Right hindlimb (tissue), 1 donor: Measurements from ENCODE around the gene IRF9.

ENCODE experiments used
- DNase-seq: peaks from one replicate; pipeline ENCODE4 v3.0.0-alpha.2; 2018

Gene IRF9

DNA sequence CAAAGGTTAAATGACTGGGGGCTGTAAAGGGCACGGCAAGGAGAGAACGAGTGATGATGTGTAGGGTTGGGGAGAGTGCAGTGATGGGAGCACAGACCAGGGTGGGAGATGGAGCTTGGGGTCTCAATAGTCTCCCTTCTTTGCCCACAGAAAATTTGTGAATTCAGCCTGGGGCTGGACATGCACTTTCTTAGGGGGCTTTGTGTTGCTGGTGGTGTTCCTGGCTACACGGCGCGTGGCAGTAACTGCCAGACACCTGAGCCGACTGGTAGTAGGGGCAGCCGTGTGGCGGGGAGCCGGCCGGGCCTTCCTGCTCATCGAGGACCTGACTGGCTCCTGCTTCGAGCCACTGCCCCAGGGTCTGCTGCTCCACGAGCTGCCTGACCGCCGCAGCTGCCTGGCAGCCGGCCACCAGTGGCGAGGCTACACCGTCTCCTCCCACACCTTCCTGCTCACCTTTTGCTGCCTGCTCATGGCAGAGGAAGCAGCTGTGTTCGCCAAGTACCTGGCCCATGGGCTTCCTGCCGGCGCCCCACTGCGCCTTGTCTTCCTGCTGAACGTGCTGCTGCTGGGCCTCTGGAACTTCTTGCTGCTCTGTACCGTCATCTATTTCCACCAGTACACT, 28.9 kb upstream of the IRF9 start:
- DNase-seq = no peak

DNA sequence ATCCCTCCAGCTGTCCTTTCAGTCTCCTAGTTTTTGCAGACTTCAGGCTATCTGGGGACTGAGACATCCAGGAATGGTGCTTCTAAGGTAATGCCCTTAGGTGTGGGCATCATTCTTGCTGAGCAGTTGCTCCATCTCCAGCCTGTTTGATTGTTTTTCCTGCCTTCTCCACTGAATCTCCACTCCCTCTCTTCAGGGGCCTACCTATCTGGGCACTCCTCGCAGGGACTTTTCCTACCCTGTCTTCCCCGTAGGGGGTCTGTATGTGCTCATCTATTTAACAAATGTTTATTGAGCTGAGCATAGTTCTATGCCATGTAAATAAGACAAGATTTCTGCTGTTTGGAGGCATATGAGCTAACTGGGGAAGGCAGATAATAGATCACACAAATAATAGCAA, 28.1 kb upstream of the IRF9 start:
- DNase-seq = no peak

DNA sequence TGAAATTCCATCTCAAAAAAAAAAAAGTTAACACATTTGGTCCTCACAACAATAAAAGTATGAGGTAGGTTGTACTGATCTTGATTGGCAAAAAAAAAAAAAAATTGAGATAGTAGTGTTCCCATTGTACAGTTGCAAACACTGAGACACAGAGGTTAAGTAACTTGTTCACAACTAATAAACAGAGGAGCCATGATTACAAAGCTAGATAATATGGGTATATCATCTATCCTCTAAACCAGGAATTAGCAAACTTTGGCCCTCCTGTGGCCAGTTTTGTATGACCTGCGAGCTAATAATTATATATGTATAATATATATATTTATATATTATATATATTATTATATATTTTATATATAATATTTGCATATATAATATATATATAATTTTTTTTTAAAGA, 27.3 kb upstream of the IRF9 start:
- no peak for DNase-seq

DNA sequence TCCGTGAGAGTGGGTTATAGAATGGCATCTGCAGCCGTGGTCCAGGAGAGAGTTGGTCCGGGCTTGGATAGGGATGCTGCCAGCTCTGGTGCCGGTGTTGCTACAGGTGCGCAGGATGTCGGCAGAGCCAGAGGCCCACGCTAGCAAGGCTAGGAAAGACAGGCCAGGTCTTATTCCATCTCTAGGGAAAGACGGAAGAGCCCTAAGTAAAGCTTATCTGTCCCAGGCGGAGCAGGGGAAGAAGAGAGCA, 25.6 kb upstream of the IRF9 start:
- DNase-seq = no peak

DNA sequence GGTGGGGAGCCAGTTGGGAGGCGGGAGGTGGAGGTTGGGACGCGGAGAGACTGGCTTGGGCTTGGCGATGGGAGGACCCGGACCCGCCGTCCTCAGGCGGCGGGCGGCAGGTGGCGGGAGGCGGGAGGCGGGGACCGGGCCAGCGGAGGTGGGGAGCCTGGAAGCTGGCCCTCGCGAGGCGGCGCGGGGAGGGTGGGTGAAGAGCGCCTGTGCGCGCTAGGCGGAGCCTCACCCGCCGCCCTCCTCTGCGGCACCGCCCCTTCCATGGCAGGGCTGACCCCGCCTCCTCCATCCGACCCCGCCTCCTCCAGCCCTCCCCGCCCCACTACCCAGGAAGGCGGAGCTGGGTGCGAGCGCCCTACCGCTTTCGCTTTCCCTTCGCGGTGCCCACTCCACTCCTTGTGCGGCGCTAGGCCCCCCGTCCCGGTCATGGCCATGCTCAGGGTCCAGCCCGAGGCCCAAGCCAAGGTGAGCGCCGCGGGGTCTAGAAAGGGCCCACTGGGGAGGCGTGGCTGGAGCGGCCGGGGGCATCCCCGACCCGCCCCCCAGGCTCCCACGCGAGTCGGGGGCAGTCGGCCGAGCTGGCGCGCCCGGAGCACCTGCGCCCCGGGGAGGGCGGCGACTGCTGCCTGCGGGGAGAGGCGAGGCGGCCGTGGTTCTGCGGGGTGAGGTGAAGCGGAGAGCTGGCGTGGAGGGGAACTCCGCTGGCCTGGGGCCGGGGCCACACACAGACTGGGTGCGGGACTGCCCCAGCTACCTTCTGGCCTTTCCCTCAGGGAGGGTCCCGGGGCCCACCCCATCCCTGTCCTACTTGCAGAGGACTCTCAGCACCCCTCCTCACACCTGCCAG, 25.0 kb upstream of the IRF9 start, which contains the start of gene PSME1:
Gene PSME1 (plus strand): TSS at position 361 of the 850 bp plus-strand sequence. CDS start 69 bp downstream, at position 430.
- DNase-seq = peak; percentile 95

DNA sequence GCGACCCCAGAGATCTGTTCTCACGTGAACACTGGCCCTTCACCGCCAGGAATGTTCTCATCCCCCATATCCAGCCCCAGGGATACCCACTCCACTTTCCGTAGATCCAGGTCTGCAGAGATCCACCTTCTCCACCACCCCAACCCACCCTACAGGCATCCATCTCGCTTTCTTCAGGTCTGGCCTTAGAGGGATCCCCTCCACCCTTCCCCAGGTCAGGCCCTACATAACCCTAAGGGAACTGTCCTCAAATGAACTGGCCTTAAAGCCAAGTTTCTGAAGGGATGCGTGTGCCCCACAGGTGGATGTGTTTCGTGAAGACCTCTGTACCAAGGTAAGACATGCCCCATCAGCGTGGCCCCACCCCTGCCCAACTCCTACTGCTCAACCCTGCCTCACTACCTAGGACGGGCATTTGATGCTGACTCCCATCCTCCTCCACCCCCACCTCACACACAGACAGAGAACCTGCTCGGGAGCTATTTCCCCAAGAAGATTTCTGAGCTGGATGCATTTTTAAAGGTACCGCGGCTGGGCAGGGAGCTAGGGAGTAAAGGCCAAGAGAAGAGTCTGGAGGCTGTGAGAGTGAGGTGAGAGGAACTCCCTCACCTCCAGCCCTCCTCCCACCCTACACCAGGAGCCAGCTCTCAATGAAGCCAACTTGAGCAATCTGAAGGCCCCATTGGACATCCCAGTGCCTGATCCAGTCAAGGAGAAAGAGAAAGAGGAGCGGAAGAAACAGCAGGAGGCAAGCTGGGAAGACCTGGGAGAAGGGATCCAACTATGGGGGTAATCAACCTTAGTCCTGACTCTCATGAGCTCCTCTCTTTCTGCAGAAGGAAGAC, 24.2 kb upstream of the IRF9 start:
- DNase-seq = no peak

DNA sequence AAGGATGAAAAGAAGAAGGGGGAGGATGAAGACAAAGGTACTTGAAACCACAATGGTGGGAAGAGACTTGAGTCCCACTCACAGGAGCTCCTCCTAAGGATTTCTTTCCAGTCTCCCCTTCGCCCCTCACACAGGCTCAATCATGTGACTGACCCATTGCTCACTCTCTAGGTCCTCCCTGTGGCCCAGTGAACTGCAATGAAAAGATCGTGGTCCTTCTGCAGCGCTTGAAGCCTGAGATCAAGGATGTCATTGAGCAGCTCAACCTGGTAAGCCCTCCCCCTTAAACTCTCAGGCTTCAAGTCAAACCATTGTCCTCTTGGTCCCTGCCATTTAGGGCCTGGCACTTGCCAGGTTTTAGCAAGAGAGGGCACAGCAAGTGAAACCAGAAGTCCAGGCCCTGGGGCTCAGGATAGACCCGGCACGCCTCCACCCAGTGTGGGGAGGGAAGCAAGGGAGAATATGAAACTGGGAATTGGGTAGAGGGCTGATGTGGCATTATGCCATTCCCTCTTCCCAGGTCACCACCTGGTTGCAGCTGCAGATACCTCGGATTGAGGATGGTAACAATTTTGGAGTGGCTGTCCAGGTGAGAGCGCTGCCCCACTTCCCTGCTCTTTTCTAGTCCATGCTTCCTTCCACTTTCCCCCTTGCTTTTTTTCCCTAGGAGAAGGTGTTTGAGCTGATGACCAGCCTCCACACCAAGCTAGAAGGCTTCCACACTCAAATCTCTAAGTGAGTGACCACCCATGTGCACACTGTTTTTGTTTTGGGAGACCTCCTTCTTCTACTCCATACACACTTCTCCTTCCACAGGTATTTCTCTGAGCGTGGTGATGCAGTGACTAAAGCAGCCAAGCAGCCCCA, 23.3 kb upstream of the IRF9 start:
- no peak for DNase-seq

DNA sequence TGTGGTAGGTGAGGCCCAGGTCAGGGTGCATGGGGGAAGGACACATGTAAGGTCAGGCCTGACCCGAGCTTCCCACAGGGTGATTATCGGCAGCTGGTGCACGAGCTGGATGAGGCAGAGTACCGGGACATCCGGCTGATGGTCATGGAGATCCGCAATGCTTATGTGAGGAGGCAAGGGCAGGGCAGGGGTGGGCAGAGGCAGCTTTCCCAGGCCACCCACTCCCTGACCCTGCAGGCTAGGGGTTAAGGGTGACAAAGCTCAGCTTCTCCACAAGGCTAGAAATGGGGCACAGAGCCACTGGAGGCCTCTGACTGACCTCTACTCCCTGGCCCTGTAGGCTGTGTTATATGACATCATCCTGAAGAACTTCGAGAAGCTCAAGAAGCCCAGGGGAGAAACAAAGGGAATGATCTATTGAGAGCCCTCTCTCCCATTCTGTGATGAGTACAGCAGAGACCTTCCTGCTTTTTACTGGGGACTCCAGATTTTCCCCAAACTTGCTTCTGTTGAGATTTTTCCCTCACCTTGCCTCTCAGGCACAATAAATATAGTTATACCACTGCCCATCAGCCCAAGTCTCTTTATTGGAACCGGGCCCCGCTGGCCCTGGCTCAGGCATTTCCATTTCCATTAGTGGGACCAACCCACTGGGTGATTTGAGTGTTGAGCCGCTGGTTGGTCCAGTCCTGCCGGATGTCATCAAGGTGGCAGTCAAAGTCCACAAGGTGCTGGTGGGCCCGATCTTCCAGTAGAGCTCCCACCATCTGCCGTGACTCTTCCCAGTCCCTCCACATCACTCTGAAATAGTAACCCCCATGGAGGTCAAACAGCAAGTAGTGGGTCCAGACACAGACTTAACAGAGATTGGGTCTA, 22.4 kb upstream of the IRF9 start:
- no peak for DNase-seq

DNA sequence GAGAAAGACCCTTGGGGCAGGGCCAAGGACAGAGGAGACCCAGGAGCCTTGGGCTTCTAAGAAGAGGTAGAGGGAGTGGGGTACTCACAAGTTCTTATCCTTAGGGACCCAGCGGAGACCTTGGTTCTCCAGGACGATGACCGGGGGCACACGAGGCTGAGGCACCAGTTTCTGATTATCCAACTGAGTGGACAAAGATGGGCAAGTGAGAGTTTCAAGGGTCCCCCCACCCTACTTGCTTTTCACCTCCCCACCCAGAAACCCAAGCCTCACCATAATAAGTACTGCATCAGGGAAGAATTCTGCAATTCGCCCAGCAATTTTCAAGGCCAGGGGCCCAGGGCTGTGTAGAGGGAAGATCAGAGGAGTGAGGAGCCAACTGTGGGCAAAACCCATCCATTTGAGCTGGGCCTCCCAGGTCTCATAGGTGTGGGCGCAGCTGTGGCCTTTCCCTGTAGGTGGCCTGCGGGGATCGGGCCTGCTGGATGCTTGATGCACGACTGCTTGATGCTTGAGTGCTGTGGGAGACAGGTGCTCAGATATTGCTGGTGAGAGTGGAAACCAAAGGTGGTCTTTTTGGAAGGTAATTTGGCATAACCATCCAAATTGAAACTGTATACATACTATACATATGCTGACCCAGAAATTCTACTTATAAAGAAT, 21.7 kb upstream of the IRF9 start:
- DNase-seq = no peak

DNA sequence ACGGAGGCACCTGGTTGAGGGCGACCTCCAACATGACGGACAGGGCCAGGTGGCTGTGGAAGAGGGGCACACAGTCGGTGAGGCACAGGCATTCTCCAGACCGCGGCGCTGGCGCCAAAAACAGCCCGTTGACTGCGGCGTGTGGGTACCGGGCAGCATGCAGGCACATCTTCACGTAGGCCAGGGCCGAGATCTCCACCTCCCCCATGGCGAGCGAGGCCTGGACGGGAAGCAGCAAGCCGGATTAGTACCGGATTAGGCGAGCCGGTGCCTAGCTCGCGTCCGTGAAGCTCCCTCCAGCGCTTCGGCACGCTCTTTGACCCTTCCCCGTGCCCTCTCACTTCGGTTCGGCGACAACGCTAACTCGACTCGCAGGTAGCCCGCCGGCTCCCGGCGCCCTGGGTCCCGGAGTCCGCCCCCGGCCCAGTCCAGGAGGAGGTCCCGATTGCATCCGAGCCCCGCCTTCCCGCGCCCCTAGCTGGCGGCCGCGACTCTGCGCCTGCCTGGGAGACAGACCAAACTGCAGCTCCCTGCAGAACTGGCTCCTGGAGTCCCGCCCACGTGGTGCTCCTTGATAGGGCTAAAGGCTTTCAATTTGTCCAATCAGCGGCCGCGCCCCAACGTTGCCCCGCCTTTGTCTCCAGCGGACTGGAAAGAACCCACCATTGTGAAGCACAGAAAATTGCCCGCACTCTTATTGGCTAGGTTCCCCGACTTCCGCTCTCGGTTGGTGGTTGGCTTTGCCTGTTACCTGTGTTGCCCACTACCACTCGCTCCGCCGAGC, 19.8 kb upstream of the IRF9 start, which contains the start of gene EMC9:
Gene EMC9 (minus strand): TSS at position 495 of the 784 bp plus-strand sequence. CDS start 287 bp downstream, at position 208.
- DNase-seq = peak; percentile 100

DNA sequence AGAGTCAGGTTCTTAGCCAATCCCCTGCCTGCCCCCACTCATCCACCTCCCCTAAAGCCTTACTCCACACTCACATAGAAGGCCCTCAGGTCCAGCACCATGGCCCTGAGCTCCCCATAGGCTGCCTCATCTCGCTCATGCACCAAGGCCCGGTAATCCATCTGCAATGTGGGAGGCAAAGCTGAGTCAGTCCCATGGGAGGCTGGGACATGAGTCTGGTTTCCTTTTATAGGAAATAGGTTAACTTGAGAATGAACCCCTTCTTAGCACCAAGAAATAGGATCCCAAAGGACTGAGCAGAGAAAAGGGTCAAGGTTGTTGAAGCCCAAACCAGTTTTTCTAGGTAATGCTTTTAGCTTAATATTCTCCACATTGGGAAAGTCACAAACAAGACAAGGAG, 17.6 kb upstream of the IRF9 start:
- DNase-seq = no peak

DNA sequence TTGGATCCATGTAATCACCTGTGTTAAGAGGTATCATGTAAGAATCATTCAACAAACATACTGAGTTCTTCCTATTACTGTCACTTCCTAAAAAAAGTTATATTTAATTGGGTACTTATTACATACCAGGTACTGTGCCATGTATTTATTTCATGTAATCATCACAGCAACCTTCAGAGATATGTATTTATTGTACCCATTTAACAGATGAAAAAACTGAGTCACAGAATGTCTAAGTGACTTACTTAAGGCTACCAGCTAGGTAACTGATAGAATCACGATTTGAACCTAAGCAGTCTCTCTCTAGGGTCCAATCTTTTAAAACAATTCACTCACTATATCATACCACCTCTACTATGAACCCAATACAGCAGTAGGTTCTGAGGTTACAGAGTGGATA, 16.6 kb upstream of the IRF9 start:
- no peak for DNase-seq

DNA sequence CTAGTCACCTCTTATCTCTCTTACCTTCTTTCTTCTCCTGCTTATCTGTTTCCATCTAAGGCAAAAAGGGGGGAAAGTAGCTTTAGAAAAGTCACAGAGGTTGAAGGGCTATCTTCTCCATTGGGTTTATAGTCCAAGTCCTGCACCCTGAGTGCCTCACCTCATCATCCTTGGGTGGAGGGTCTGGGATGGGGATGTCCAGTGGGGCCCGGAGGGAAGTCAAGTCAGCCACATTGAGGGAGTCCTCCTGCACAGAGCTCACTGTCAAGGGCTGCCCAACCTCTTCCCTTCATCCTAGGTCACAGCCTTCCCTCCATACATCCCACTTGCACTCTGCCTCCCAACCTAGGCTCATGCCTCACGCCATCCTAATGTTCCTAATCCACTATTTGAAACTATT, 15.8 kb upstream of the IRF9 start:
- no peak for DNase-seq

DNA sequence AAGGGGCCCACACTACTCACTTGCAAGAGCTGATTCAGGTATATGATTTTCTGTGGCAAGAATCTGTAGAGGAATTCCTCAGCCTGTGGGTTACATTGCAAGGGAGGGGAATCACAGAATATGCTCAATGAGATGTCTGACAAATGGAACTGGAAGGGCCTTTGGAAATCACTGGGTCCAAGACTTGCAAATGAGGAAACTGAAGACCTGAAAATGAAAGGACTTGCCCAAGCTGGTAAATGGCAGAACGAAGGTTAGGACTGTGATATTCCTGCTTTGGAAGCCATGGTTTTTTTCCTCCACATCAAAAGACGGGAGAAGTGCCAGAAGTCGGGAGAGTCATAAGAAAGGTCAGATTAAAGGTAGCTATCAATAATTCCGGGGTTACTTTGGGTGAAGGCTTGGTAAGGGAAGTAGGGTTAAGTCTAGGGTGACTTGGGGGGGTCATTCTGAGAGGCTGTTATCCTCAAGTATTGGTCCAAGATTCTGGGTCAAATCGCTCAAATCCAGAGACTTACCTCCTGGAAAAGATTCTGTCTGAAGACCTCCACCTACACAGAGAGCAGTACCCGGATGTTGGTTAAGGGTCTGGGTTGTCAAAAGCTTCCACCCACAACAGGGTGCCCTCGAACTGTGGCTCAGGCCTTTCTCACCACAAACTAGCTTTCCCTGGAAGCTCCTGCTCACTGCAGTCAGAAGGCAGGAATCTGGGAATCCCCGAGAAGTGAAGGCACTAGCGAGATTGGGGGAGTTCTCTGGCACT, 15.2 kb upstream of the IRF9 start:
- DNase-seq = no peak

DNA sequence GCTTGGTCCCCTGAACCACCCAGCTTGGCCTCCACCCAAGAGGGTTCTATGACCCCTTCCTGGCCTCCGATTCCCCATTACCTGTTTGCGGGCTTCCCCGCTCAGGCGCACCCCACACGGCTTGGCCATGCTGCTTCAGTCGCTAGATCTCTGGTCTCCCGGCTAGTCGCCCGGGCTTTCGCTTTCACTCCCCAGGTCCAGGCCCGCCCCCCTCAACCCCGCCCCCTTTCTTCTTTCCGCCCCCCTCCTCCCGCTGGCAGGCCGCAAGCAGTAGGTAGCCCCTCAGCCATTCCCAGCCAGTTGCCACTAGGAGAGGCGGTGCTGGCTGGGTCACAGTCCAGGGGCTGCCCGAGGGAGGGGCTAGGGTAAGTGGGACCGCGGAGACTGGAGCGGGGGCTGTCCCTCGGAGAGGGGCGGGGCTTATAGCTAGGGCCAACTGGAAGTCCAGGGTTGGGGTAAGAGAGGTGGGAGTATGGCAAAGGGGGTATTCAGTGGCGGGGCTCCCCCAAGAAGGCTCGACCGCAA, 14.6 kb upstream of the IRF9 start, which contains the start of gene PSME2:
Gene PSME2 (minus strand): TSS at position 158 of the 525 bp plus-strand sequence. CDS start 29 bp downstream, at position 129.
- peak; percentile 98 for DNase-seq

DNA sequence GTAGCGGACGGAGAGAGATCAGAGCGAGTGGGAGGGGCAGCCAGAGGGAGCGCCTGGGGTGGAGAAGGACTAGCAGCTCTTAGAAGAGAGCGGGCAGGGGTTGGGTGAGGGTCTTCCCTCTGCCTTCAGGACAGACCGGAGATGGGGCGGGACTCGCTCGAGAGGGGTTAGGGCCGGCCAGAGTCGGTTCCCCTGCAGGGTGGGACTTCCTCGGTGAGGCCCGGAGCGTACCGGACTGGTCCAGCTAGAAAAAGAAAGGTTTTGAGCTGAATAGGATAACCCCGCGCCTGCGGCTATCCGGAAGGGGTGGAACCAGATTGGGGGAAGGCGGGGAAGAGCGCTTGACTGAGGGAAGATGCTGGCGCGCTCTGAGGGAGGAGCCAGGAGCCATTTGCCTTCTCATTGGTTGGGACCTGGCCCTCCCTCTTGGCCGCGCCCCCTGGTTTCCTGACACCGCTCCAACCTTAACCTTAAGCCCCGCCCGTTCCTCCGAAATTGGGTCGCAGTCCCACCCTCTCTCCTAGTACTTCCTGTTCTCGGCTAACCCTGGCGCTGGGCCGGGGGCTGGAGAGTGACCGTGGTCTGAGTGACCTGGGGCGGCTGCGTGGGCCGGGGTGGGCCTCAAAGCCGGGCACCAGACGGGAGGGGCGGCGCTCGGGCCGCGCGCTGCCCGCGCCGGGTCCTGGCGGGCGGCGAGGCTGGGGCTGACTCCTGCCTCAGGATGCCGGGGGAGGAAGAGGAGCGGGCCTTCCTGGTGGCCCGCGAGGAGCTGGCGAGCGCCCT, 13.9 kb upstream of the IRF9 start, which contains the start of gene RNF31:
Gene RNF31 (plus strand): TSS at position 521 of the 783 bp plus-strand sequence. CDS start 201 bp downstream, at position 722.
- peak; percentile 98 for DNase-seq

DNA sequence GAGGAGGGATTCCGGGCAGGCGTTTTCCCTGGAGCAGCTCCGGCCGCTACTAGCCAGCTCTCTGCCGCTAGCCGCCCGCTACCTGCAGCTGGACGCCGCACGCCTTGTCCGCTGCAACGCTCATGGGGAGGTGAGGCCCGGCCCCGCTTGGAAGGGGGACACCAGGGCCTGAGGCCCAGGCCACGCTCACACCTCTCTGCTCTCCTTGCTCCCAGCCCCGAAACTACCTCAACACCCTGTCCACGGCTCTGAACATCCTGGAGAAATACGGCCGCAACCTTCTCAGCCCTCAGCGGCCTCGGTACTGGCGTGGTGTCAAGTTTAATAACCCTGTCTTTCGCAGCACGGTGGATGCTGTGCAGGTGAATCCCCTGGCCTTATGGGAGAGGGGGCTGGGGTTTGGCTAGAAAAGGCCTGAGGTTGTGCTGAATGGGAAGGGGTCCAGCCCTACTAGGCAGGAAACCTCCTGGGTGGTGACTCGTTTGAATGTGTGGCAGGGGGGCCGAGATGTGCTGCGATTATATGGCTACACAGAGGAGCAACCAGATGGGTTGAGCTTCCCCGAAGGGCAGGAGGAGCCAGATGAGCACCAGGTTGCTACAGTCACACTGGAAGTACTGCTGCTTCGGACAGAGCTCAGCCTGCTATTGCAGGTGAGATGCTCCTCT, 13.2 kb upstream of the IRF9 start:
- DNase-seq = no peak
